ENCODE measurements around the gene ADCK1.
"Not testable (repeated sequence)": the region's sequence is repeated elsewhere in the genome, so short reads cannot be mapped to it uniquely, and the experiment has no call there.

ADCK1 gene

DNA sequence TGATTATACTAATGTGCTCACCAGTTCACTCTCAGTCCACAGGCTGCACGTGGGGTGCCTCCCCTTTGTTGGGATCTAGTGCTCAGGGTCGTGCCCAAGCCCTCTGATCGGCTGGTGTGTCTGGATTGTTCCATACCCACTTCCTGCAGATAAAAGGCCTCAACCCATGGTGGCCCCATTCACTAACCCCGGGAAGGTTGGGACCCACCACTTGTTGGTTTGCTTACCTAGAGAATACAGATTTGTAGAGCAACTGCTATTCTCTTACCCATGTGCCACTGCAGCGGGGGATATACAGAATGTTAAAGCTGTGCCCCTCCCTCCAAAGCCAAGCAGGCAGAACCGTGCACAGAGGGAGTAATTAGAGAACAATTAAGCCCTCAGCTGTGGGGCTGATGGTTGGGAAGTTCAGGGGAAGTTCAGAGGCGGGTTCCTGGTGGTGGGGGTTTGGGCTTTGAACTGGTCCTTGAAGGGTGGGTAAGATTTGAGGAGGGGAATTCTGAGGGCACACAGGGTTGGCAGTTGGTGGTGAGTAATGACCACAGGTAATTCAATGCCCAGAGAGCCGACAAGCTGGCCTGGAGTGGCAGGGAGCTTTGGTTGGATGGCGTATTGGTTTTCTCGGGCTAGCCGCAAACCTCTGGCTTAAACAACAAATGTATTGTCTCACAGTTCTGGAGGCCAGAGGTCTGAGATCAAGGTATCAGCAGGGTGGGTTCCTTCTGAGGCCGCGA, 68.8 kb downstream of the ADCK1 start:
- Mint-ChIP-seq H3K27me3 (no peaks in the 10 kb centered on the region), H3K27ac (no peak overlapping the region), H3K9me3 (no peaks in the 10 kb centered on the region), H3K36me3 (peaks cover 22% of the 10 kb centered on the region), H3K4me1 (no peaks in the 10 kb centered on the region), H3K4me3 (no peak overlapping the region)

DNA sequence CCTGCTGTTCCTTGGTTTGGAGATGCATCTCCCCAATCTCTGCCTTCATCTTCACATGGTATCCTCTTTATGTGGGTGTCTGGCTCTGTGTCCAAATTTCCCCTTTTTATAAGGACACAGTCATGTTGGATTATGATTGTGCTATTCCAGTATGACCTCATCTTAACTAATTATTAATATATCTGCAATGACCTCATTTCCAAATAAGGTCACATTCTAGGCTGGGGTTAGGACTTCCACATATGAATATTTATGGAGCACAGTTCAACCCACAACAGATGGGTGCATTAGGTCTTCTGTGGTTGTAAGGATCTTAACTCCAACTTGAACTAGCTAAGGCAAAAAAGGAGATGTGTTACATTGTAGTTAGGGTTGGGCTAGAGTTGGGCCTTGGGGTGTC, 69.4 kb downstream of the ADCK1 start:
- no peaks in the 10 kb centered on the region for H3K27me3 Mint-ChIP-seq
- H3K4me1 Mint-ChIP-seq, result no peaks in the 10 kb centered on the region
- H3K9me3 Mint-ChIP-seq, result peaks cover 4% of the 10 kb centered on the region
- H3K36me3 Mint-ChIP-seq, result peaks cover 22% of the 10 kb centered on the region
- H3K27ac Mint-ChIP-seq, result no peak overlapping the region
- H3K4me3 Mint-ChIP-seq, result no peak overlapping the region

DNA sequence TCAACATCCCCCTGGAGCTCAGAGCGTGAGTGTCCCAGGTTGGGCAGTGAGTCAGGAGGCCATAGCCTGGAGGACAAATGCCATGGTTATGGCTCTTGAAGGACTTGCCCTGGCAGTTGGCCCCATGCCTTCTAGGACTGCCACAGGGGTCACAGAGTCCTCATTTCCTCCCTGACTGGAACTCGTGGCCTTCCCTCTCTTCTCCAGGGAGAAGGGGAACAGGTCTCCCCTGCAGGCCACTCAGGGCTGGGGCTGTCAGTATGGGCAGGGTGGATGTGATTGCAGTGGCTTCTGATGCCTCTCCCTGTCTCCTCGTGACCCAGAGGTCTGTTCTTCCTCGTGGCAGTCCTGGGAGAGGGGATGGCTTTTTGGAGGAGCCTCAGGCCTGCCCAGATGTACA, 70.7 kb downstream of the ADCK1 start:
- Mint-ChIP-seq H3K27me3 (no peaks in the 10 kb centered on the region), H3K4me1 (no peaks in the 10 kb centered on the region), H3K36me3 (peaks cover 28% of the 10 kb centered on the region), H3K9me3 (peaks cover 4% of the 10 kb centered on the region), H3K4me3 (no peak overlapping the region), H3K27ac (no peak overlapping the region)

DNA sequence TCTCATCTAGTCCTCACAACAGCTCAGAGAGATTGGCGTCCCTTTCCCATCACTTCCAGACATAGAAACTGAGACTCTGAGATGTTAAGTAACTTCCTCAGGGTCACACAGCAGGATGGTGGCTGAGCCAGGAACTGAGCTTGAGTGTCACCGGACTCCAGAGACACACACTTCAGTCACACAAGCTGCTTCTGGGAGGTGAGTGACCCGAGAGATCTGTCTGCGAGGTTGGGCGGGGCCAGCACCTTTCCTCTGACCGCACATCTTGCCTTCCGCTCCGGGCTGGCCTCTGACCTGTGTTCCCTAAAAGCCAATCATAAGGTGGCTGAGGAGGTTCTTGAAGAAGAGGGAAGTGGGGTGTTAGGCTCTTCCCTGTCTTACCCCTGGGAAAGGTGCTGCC, 72.2 kb downstream of the ADCK1 start:
- Mint-ChIP-seq H3K4me3 (no peak overlapping the region), H3K27me3 (no peaks in the 10 kb centered on the region), H3K4me1 (no peaks in the 10 kb centered on the region), H3K9me3 (peaks cover 4% of the 10 kb centered on the region), H3K27ac (no peak overlapping the region), H3K36me3 (peaks cover 32% of the 10 kb centered on the region)

DNA sequence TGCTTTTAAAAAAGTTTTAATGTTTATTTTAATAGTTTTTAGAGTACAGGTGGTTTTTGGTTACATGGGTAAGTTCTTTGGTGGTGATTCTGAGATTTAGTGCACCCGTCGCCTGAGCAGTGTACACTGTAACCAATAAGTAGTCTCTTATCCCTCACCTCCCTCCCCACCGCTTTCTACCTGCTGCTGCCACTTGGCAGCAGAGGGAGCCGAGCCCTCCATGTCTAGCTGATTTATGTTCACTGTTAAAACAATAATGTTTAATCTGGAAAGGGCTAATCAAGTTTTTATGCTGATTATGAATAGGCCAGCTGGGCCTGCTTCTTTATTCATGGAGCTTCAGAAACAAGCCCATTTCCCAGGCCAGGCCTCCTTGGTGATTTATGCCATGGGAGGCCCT, 73.1 kb downstream of the ADCK1 start:
- Mint-ChIP-seq H3K36me3 (peaks cover 34% of the 10 kb centered on the region), H3K27ac (no peak overlapping the region), H3K4me3 (no peak overlapping the region), H3K9me3 (peaks cover 4% of the 10 kb centered on the region), H3K27me3 (no peaks in the 10 kb centered on the region), H3K4me1 (no peaks in the 10 kb centered on the region)

DNA sequence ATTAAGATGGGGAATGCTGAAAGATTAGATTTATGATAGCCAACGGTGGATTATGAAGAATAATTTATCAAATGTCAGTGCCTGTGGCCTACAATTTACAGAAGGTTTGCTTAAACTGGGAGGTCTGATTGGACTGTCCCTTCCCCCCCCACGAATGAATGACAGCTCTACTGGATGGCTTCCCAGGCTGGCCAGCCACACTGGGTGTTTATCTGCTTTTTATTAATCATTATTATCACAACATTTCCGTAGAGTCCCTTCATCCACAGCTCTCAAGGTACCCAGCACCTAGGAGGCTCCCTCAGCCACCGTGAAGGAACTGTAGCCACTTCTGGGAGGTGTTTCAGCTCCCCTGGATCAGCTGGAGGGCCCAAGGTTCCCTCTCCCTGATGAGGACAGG, 78.9 kb downstream of the ADCK1 start:
- H3K27ac Mint-ChIP-seq, result no peak overlapping the region
- peaks cover 4% of the 10 kb centered on the region for H3K9me3 Mint-ChIP-seq
- H3K4me1 Mint-ChIP-seq, result no peaks in the 10 kb centered on the region
- H3K36me3 Mint-ChIP-seq, result peaks cover 30% of the 10 kb centered on the region
- no peak overlapping the region for H3K4me3 Mint-ChIP-seq
- no peaks in the 10 kb centered on the region for H3K27me3 Mint-ChIP-seq

DNA sequence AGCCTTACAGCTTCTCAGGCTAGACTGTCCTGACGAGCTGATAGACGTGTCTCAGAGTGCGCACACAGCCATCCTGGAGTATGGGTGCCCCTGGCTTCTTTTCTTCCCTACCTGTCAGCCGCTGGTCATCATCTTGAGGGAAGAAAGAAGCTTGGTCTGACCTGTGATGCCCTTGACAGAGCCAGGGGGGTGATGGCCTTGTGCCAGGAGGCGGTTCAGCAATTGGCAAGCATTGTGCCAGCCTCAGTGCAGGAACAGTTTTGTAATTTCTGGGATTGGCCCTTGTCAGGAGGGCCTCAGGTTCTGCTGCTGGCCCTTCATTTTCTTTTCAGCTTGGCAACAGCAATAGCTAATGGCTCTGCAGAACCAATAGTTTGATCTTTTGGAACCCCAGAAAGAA, 80.1 kb downstream of the ADCK1 start:
- Mint-ChIP-seq H3K9me3 (no peaks in the 10 kb centered on the region), H3K27me3 (no peaks in the 10 kb centered on the region), H3K4me1 (no peaks in the 10 kb centered on the region), H3K27ac (no peak overlapping the region), H3K36me3 (peaks cover 19% of the 10 kb centered on the region), H3K4me3 (no peak overlapping the region)

DNA sequence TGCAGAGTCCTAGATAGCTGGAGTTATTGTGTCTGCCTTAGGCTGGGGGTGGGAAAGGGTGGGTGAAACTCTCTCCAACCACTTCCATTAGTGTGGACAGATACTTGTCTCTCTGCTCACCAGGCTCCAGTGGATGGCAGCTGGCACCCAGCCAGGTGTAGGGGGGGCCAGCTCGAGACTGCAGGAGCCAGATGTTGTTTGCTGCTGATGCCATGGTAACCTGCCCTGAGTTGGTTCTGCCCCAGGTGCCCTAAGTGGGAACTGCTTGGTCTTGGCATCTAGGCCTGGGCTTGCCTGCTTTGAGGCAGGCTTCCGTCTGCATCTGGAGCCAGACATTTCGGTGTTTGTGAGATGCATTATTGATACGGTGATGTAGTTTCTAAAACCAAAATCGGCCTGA, 82.2 kb downstream of the ADCK1 start:
- Mint-ChIP-seq H3K9me3 (no peaks in the 10 kb centered on the region), H3K27me3 (no peaks in the 10 kb centered on the region), H3K27ac (no peak overlapping the region), H3K4me1 (no peaks in the 10 kb centered on the region), H3K36me3 (peaks cover 20% of the 10 kb centered on the region), H3K4me3 (no peak overlapping the region)

DNA sequence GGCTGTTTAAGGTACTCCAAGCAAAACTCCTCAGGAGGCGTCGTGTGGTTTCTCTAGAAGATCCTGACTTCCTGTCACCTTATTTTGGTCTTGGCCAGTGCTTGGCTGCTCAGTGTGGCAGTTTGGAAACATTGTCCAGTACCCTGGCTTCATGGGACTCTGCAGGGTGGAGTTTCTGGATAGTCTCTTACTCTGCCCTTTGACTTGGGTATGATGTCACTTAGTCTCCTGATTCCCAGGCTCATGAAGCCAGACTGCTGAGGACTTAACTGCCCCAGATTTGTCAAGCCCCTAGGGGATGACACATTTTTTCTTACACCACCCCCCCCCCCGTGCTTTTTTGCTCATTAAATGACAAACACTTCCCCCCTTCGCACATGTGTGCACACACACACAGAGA, 82.7 kb downstream of the ADCK1 start:
- Mint-ChIP-seq H3K4me1 (no peaks in the 10 kb centered on the region), H3K27me3 (no peaks in the 10 kb centered on the region), H3K36me3 (peaks cover 23% of the 10 kb centered on the region), H3K9me3 (peaks cover 3% of the 10 kb centered on the region), H3K27ac (no peak overlapping the region), H3K4me3 (no peak overlapping the region)

DNA sequence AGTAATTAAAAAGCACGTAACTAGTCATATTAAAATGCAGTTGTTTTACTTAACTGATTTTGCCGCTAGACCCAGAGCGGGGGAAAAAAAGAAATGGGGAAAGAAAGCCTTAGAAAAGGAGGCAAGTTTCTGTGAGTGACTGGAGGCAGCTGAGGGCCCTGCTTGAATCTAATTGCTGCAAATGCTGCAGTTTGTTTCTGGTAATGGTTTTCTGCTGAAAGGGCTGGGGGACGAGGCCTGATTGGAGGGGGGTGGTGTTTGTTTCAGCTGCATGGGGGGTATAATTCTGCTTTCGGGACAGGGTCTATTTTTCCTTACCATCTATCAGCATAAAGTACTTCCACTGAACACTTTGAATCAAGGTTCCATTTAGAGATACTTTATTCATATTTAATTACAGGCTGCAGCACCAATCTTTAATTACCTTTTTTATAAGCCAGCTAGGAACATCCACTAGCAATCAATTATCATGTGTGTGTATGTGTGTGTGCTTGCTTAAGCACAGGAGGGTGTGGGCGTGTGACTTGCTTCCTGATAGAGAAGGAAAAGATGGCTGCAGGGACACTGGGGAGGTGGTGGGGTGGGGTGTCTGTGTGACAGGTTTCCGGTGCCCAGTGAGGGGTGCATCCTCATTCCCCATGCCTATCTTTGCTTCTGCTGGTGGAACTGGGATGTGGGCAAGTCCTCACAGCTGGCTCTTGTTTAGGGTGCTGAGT, 83.4 kb downstream of the ADCK1 start:
- H3K36me3 Mint-ChIP-seq, result peaks cover 29% of the 10 kb centered on the region
- H3K4me1 Mint-ChIP-seq, result no peaks in the 10 kb centered on the region
- no peak overlapping the region for H3K4me3 Mint-ChIP-seq
- peaks cover 10% of the 10 kb centered on the region for H3K9me3 Mint-ChIP-seq
- H3K27me3 Mint-ChIP-seq, result no peaks in the 10 kb centered on the region
- H3K27ac Mint-ChIP-seq, result no peak overlapping the region

DNA sequence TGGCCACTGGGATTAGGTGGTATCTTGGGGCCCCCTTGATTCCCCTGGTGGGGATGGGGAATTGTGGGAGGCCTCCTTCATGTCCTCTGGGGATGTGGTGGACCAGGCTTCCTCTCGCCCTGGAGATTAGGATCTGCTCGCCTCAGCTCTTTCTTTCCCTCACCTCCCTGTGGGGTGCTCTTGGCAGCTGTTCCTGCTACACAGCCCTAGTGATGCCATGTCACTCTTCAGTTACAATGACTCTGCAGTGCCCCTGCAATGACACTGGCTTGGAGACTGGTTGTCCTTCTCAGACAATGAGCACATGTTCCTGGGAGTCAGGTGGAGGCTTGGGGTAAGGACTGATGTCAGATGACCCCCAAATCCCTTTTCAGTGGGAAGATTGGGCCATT, 83.9 kb downstream of the ADCK1 start:
- Mint-ChIP-seq H3K27ac (no peak overlapping the region), H3K9me3 (peaks cover 13% of the 10 kb centered on the region), H3K36me3 (peaks cover 34% of the 10 kb centered on the region), H3K4me1 (no peaks in the 10 kb centered on the region), H3K4me3 (no peak overlapping the region), H3K27me3 (no peaks in the 10 kb centered on the region)

DNA sequence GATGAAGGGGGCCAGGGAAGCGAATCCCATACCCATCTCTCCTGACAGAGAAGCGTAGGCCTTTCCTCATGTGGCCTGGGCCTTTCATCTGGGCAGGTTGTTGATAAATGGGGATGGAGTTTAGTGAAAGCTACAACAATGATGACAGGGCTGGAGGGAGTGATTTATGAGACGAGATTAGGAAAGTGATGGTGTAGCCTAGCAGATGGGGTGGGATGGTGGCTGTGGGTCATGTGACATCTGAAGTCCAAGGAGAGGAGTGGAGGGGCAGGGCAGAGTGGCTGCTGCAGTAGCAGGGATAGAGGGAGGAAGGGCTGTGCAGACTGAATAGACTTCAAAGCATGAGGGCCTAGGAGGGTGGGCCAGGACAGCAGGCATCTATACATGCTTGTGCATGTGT, 85.5 kb downstream of the ADCK1 start:
- Mint-ChIP-seq H3K27me3 (no peaks in the 10 kb centered on the region), H3K4me3 (no peak overlapping the region), H3K9me3 (peaks cover 19% of the 10 kb centered on the region), H3K36me3 (peaks cover 46% of the 10 kb centered on the region), H3K4me1 (no peaks in the 10 kb centered on the region), H3K27ac (no peak overlapping the region)

DNA sequence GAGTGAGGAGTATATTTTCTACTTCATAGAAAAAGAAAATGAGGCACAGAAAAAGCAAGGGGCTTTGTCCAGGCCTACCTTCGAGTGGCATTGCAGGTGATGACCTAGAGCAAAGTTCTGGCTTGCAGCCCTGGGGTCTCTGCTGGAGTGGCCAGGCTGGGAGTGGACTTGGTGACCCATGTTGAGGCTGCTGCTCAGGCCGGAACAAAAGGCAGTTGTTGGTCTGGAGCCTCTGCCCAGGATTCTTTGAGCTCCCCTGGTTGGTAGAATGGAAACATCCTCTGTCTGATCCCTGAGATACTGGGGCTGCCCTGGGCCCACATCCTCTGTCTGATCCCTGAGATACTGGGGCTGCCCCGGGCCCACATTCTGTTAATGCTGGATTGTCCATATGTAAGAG, 86.1 kb downstream of the ADCK1 start:
- Mint-ChIP-seq H3K4me1 (no peaks in the 10 kb centered on the region), H3K27ac (no peak overlapping the region), H3K36me3 (peaks cover 49% of the 10 kb centered on the region), H3K9me3 (peaks cover 19% of the 10 kb centered on the region), H3K27me3 (no peaks in the 10 kb centered on the region), H3K4me3 (no peak overlapping the region)

DNA sequence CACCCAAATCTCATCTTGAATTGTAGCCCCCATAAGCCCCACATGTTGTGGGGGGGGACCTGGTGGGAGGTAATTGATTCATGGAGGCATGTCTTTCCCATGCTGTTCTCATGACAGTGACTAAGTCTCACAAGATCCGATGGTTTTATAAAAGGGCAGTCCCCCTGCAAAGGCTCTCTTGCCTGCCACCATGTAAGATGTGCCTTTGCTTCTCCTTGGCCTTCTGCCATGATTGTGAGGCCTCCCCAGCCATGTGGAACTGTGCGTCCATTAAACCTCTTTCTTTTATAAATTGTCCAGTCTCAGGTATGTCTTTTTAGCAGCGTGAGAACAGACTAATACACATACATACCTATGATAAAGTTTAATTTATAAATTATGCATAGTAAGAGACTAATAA, 89.0 kb downstream of the ADCK1 start:
- Mint-ChIP-seq H3K36me3 (peaks cover 47% of the 10 kb centered on the region), H3K9me3 (peaks cover 19% of the 10 kb centered on the region)
- H3K27ac Mint-ChIP-seq, H3K4me3 Mint-ChIP-seq, H3K27me3 Mint-ChIP-seq, H3K4me1 Mint-ChIP-seq: not testable (repeated sequence)

DNA sequence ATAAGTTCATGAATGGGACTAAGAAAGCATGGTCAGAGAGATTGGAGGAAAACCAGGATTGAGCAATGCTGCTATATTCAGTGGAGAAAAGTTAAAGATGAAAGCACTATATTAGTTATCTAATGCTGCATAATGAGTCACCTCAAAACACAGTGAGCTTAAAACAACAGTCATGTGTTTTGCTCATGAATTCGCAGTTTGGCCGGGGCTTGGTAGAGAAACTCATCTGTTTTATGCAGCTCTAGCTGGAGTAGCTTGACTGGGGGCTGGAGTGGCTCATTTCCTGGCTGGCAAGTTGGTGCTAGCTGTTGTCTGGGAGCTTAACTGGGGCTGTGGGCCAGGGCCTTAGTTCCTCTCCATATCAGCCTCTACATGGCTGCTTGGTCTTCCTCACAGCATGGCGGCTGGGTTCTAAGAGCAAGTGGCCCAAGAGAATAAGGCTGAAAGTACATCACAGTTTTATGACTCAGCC, 90.1 kb downstream of the ADCK1 start:
- H3K4me1 Mint-ChIP-seq, result no peaks in the 10 kb centered on the region
- H3K4me3 Mint-ChIP-seq, result no peak overlapping the region
- peaks cover 49% of the 10 kb centered on the region for H3K36me3 Mint-ChIP-seq
- no peaks in the 10 kb centered on the region for H3K27me3 Mint-ChIP-seq
- peaks cover 19% of the 10 kb centered on the region for H3K9me3 Mint-ChIP-seq
- H3K27ac Mint-ChIP-seq, result no peak overlapping the region

DNA sequence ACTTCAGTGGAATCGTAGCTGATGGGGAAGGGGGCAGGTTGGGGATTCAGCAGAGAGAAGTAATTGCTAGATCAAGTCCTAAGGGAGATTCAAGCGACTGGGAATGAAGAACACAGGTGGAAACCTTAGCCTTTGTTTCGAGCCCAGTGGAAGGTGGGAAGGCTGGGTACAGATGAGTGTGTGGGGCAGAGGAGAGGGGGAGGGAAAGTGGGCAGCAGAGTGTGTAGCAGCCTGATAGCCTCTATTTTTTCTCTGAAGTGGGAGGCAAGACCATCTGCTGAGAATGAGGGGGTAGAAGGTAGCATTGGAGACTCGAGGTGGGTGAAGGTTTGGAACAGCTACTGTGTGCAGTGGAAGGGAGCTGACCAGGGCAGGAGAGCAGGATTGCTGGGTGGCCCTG, 91.0 kb downstream of the ADCK1 start:
- peaks cover 19% of the 10 kb centered on the region for H3K9me3 Mint-ChIP-seq
- H3K27ac Mint-ChIP-seq, result no peak overlapping the region
- no peak overlapping the region for H3K4me3 Mint-ChIP-seq
- peaks cover 47% of the 10 kb centered on the region for H3K36me3 Mint-ChIP-seq
- H3K27me3 Mint-ChIP-seq, result no peaks in the 10 kb centered on the region
- H3K4me1 Mint-ChIP-seq, result no peaks in the 10 kb centered on the region

Measured in activated naive CD4-positive, alpha-beta T cell treated with anti-CD3 and anti-CD28 coated beads, Interleukin-2, amount 50 U/mL, for 24 hours (primary cell).